IPS-15b (cell line): ENCODE data around the gene SLC20A1.
"Not testable (repeated sequence)": the region's sequence is repeated elsewhere in the genome, so short reads cannot be mapped to it uniquely, and the experiment has no call there.

ENCODE experiments used
- H3K27me3 ChIP-seq: one replicate; pipeline ENCODE4 v1.6.1; 2013; ENCODE audit warnings: low read length; ENCODE audit not compliant: control insufficient read depth, insufficient read depth
- H3K36me3 ChIP-seq: one replicate; pipeline ENCODE4 v1.6.1; 2013; ENCODE audit warnings: low read length; ENCODE audit not compliant: control insufficient read depth, insufficient read depth
- H3K4me1 ChIP-seq: one replicate; pipeline ENCODE4 v1.6.1; 2013; ENCODE audit warnings: mild to moderate bottlenecking, low read length; ENCODE audit not compliant: control insufficient read depth, insufficient read depth
- H3K4me3 ChIP-seq: one replicate; pipeline ENCODE4 v1.5.1; 2013; ENCODE audit warnings: low read depth, low read length
- H3K9ac ChIP-seq: one replicate; pipeline ENCODE4 v1.6.1; 2013; ENCODE audit warnings: low read depth, mild to moderate bottlenecking, low read length
- H3K9me3 ChIP-seq: one replicate; pipeline ENCODE4 v1.6.1; 2013; ENCODE audit warnings: mild to moderate bottlenecking, low read length; ENCODE audit not compliant: control insufficient read depth, insufficient read depth

The SLC20A1 gene

GRCh38 chr2:112645310-112646101 is at the start of gene SLC20A1:
Gene SLC20A1, plus strand, starts transcription at chr2:112645939. Its CDS starts 890 bp downstream, at chr2:112646829.
- Histone ChIP-seq H3K4me3 (peak within 1 kb of the TSS; percentile 82), H3K36me3 (peaks cover 23% of the 10 kb centered on the region), H3K4me1 (peaks cover 20% of the 10 kb centered on the region), H3K9ac (peak within 1 kb of the TSS; percentile 92), H3K27me3 (peaks cover 8% of the 10 kb centered on the region), H3K9me3 (no peaks in the 10 kb centered on the region)

- no peaks in the 10 kb centered on the region for H3K27me3 ChIP-seq
- peaks cover 4% of the 10 kb centered on the region for H3K4me1 ChIP-seq
- no peak overlapping the region for H3K9ac ChIP-seq
- H3K4me3 ChIP-seq, result no peak overlapping the region
- H3K36me3 ChIP-seq, result no peaks in the 10 kb centered on the region
- no peaks in the 10 kb centered on the region for H3K9me3 ChIP-seq
Observed at GRCh38 chr2:112597537-112598322, 48.0 kb upstream of the SLC20A1 start.

GRCh38 chr2:112600634-112601033 is 45.1 kb upstream of the SLC20A1 start:
- H3K36me3 ChIP-seq, result no peaks in the 10 kb centered on the region
- H3K9me3 ChIP-seq, result no peaks in the 10 kb centered on the region
- no peak overlapping the region for H3K9ac ChIP-seq

GRCh38 chr2:112601754-112602153 is 44.0 kb upstream of the SLC20A1 start:
- H3K36me3 ChIP-seq, result no peaks in the 10 kb centered on the region
- no peaks in the 10 kb centered on the region for H3K9me3 ChIP-seq
- no peak overlapping the region for H3K4me3 ChIP-seq
- H3K4me1 ChIP-seq, result peaks cover 4% of the 10 kb centered on the region
- H3K27me3 ChIP-seq, result no peaks in the 10 kb centered on the region
- no peak overlapping the region for H3K9ac ChIP-seq

More at GRCh38 chr2:112600634-112601033, 45.1 kb upstream of the SLC20A1 start:
- Histone ChIP-seq H3K4me1 (peaks cover 4% of the 10 kb centered on the region), H3K27me3 (no peaks in the 10 kb centered on the region), H3K4me3 (no peak overlapping the region)

GRCh38 chr2:112602917-112603316 is 42.8 kb upstream of the SLC20A1 start:
- H3K9me3 ChIP-seq, result no peaks in the 10 kb centered on the region
- H3K36me3 ChIP-seq, result no peaks in the 10 kb centered on the region
- H3K27me3 ChIP-seq, result no peaks in the 10 kb centered on the region
- no peak overlapping the region for H3K4me3 ChIP-seq
- H3K9ac ChIP-seq, result no peak overlapping the region
- H3K4me1 ChIP-seq, result peaks cover 4% of the 10 kb centered on the region

GRCh38 chr2:112603731-112604130 is 42.0 kb upstream of the SLC20A1 start:
- H3K9me3 ChIP-seq, result no peaks in the 10 kb centered on the region
- no peak overlapping the region for H3K4me3 ChIP-seq
- peaks cover 4% of the 10 kb centered on the region for H3K4me1 ChIP-seq

GRCh38 chr2:112604952-112605351 is 40.8 kb upstream of the SLC20A1 start:
- peaks cover 2% of the 10 kb centered on the region for H3K4me1 ChIP-seq
- H3K9ac ChIP-seq, result no peak overlapping the region
- H3K27me3 ChIP-seq, result no peaks in the 10 kb centered on the region
- H3K36me3 ChIP-seq, result no peaks in the 10 kb centered on the region
- no peak overlapping the region for H3K4me3 ChIP-seq
- no peaks in the 10 kb centered on the region for H3K9me3 ChIP-seq

More at GRCh38 chr2:112603731-112604130, 42.0 kb upstream of the SLC20A1 start:
- Histone ChIP-seq H3K27me3 (no peaks in the 10 kb centered on the region), H3K36me3 (no peaks in the 10 kb centered on the region), H3K9ac (no peak overlapping the region)

- Histone ChIP-seq H3K27me3 (no peaks in the 10 kb centered on the region), H3K9me3 (no peaks in the 10 kb centered on the region), H3K4me1 (no peaks in the 10 kb centered on the region), H3K36me3 (no peaks in the 10 kb centered on the region), H3K9ac (no peak overlapping the region), H3K4me3 (no peak overlapping the region)
Observed at GRCh38 chr2:112605926-112606325, 39.8 kb upstream of the SLC20A1 start.

GRCh38 chr2:112606547-112606946 is 39.2 kb upstream of the SLC20A1 start:
- H3K9me3 ChIP-seq, result no peaks in the 10 kb centered on the region
- no peaks in the 10 kb centered on the region for H3K27me3 ChIP-seq
- H3K9ac ChIP-seq, result no peak overlapping the region
- no peaks in the 10 kb centered on the region for H3K4me1 ChIP-seq
- no peak overlapping the region for H3K4me3 ChIP-seq
- no peaks in the 10 kb centered on the region for H3K36me3 ChIP-seq

- Histone ChIP-seq H3K36me3 (no peaks in the 10 kb centered on the region), H3K4me1 (no peaks in the 10 kb centered on the region), H3K9ac (no peak overlapping the region), H3K4me3 (no peak overlapping the region), H3K9me3 (no peaks in the 10 kb centered on the region), H3K27me3 (no peaks in the 10 kb centered on the region)
Observed at GRCh38 chr2:112607680-112608438, 37.9 kb upstream of the SLC20A1 start.

GRCh38 chr2:112609320-112609719 is 36.4 kb upstream of the SLC20A1 start:
- H3K36me3 ChIP-seq, H3K4me3 ChIP-seq, H3K9me3 ChIP-seq, H3K9ac ChIP-seq, H3K27me3 ChIP-seq, H3K4me1 ChIP-seq: not testable (repeated sequence)
